Astrocyte of the cerebellum (primary cell): ENCODE measurements around the gene AGPS.

ENCODE experiments used
- DNase-seq: peaks from one replicate; pipeline ENCODE4 v3.0.0-alpha.2; 2011; ENCODE audit warnings: low read depth
- H3K4me3 ChIP-seq: 2 replicates; pipeline ENCODE4 v1.5.1; 2011; ENCODE audit warnings: mild to moderate bottlenecking, low read depth, low read length, moderate library complexity
- in situ Hi-C: cut with HindIII; loops from 2 replicates; pipeline ENCODE4 v1.10.0; 2017; ENCODE audit warnings: low sequenced_read_pairs
- TF ChIP-seq, protein P1 (sequence below): IDR thresholded peaks from 2 replicates; pipeline ENCODE4 v1.5.1; 2012; ENCODE audit warnings: low read length, low read depth, moderate library complexity, mild to moderate bottlenecking; ENCODE audit errors: missing control alignments

AGPS gene

GRCh38 chr2:177582000-177582399 is 189.4 kb downstream of the AGPS start:
- DNase-seq: no peak
- H3K4me3 ChIP-seq: no peak overlapping the region
- TF ChIP-seq, protein P1, sequence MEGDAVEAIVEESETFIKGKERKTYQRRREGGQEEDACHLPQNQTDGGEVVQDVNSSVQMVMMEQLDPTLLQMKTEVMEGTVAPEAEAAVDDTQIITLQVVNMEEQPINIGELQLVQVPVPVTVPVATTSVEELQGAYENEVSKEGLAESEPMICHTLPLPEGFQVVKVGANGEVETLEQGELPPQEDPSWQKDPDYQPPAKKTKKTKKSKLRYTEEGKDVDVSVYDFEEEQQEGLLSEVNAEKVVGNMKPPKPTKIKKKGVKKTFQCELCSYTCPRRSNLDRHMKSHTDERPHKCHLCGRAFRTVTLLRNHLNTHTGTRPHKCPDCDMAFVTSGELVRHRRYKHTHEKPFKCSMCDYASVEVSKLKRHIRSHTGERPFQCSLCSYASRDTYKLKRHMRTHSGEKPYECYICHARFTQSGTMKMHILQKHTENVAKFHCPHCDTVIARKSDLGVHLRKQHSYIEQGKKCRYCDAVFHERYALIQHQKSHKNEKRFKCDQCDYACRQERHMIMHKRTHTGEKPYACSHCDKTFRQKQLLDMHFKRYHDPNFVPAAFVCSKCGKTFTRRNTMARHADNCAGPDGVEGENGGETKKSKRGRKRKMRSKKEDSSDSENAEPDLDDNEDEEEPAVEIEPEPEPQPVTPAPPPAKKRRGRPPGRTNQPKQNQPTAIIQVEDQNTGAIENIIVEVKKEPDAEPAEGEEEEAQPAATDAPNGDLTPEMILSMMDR: no peak
- in situ Hi-C loops: no loop called here

- DNase-seq: no peak
- in situ Hi-C loops: no loop called here
Measured at GRCh38 chr2:177584030-177584692, 191.6 kb downstream of the AGPS start.

DNA sequence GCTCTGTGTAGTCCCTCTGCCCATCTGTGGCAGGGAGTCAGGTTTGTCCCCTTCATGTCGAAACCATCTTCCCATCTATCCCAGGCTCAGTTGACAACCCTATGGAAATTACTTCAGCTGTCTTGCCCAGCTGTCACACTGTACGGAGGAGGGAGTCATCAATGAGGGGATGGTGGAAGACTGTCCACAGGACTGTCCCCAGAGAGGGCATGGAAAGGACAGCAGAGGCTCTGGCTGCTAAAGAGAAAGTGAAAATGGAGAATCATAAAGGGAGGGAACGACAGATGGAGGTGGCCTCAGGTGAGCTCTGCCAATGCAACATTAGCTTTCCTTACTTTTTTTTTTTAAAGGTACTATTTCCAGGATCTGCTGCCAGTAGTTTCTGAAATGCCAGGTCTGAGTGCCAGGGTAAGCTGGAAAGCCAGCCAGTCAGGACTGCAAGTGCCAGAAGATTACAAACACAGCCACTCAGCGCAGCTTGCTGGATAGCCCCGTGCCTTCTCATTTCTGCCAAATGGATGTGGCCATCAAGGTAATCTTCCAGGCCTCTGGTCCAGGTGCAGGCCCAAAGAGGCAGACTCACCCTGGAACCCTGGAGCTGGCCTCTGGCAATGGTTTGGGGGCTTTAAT is 192.8 kb downstream of the AGPS start:
- no peak overlapping the region for H3K4me3 ChIP-seq
- TF ChIP-seq, protein P1: no peak
- in situ Hi-C loops: no loop called here
- DNase-seq: no peak

More at GRCh38 chr2:177584030-177584692, 191.6 kb downstream of the AGPS start:
- TF ChIP-seq, protein P1: no peak
- H3K4me3 ChIP-seq: no peak overlapping the region

- in situ Hi-C loops: no loop called here
- no peak for DNase-seq
- TF ChIP-seq, protein P1: no peak
Measured at GRCh38 chr2:177586154-177586553, 193.6 kb downstream of the AGPS start.

GRCh38 chr2:177587371-177587770 is 194.8 kb downstream of the AGPS start:
- H3K4me3 ChIP-seq: no peak overlapping the region
- no peak for DNase-seq
- in situ Hi-C loops: no loop called here
- TF ChIP-seq, protein P1: no peak

More at GRCh38 chr2:177586154-177586553, 193.6 kb downstream of the AGPS start:
- H3K4me3 ChIP-seq: no peak overlapping the region

DNA sequence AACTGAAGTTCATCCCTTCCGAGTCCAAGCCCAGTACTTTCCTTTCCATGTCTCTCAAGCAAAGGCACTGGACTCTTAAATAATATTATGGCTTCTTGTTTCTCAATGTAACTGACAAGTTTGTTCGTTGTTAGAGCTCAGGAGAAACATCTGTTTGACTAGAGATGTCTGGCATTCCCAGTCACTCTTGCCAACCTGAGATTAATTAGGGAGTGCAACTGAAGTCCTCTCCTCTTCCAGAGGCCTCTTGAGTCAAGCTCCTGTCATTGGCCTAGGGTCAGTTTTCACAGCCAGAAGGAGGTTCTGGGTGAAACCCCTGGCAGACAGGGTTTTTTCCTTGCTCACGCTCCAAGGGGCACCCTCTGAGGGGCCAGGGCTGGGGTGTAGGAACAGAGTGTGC is 196.1 kb downstream of the AGPS start:
- DNase-seq: no peak
- TF ChIP-seq, protein P1: no peak
- H3K4me3 ChIP-seq: no peak overlapping the region
- in situ Hi-C loops: no loop called here
